Endothelial cell of umbilical vein (primary cell): ENCODE measurements around the gene GABRA4. TPM values are rescaled to one million over a fixed set of nuclear protein-coding genes. Genes with fewer than 3 reads are reported as not detected.

Experiments used
- BruUV-seq: library from RNA; stranded (reverse); fragments of 400-500 nt; replicated peaks from 2 replicates; lab custom pipeline; 2021; lab: Mats Ljungman, UMichigan
- CTCF ChIA-PET: fragments of 300-600, 350-600 bp; sonication (Branson Sonifier 250); formaldehyde crosslinking; loops from one replicate; lab custom pipeline; 2021; ENCODE audit warnings: antibody characterized with exemption, inconsistent platforms; lab: Charles Lee
- POLR2A ChIA-PET: fragments of 300-600, 350-600 bp; sonication (Branson Sonifier 250); formaldehyde crosslinking; loops from one replicate; lab custom pipeline; 2021; ENCODE audit warnings: antibody characterized with exemption, inconsistent platforms; lab: Charles Lee
- DNase-seq: peaks from one replicate; pipeline ENCODE4 v3.0.0-alpha.2; 2011; ENCODE audit warnings: low read depth, low spot score
- FAIRE-seq: peaks from 2 replicates; lab custom pipeline; 2011; peaks lifted over from hg19 to GRCh38; lab: Jason Lieb, UNC
- H2AFZ ChIP-seq: 2 replicates; pipeline ENCODE4 v1.6.0; 2012; ENCODE audit warnings: low read depth, low read length, control low read depth, inconsistent platforms
- H3K27ac ChIP-seq: 2 replicates; pipeline ENCODE4 v1.5.1; 2011; ENCODE audit warnings: low read depth, mild to moderate bottlenecking, control low read depth, low read length, moderate library complexity; ENCODE audit not compliant: insufficient read depth
- H3K27me3 ChIP-seq, 2 experiments: 2 replicates each; pipeline versions ENCODE4 v1.6.0 to v1.6.1; 2011; ENCODE audit warnings: low read length in 2 of 2, mixed read lengths in 1 of 2; ENCODE audit not compliant: control insufficient read depth in 2 of 2, insufficient read depth in 2 of 2
- H3K36me3 ChIP-seq, 2 experiments: 2 replicates in 1 of 2; 3 replicates in 1 of 2; pipeline ENCODE4 v1.5.1; 2011; ENCODE audit warnings: low read length in 2 of 2, mild to moderate bottlenecking in 1 of 2, moderate library complexity in 1 of 2; ENCODE audit not compliant: control insufficient read depth in 2 of 2, insufficient read depth in 2 of 2; ENCODE audit errors: extremely low read depth in 1 of 2
- H3K4me1 ChIP-seq: 3 replicates; pipeline ENCODE4 v1.5.1; 2011; ENCODE audit warnings: mild to moderate bottlenecking, low read length; ENCODE audit not compliant: control insufficient read depth, insufficient read depth; ENCODE audit errors: extremely low read depth
- H3K4me2 ChIP-seq: 2 replicates; pipeline ENCODE4 v1.6.1; 2011; ENCODE audit warnings: low read length, control low read depth, mixed read lengths; ENCODE audit not compliant: insufficient read depth
- H3K4me3 ChIP-seq, 3 experiments: fragments of 200-600 bp in 1 of 3; sonication (generic), shearing (Covaris generic) in 1 of 3; replicated peaks in 1 of 3; 2 replicates each; pipeline ENCODE4 v1.5.1; 2011 to 2016; ENCODE audit warnings: control low read depth in 3 of 3, low read length in 3 of 3, mild to moderate bottlenecking in 2 of 3, inconsistent platforms in 1 of 3, low read depth in 1 of 3, moderate library complexity in 1 of 3; ENCODE audit not compliant: insufficient read depth in 1 of 3
- H3K79me2 ChIP-seq: 2 replicates; pipeline ENCODE4 v1.6.0; 2012; ENCODE audit warnings: low read length, inconsistent platforms; ENCODE audit not compliant: control insufficient read depth, insufficient read depth
- H3K9ac ChIP-seq: replicated peaks from 2 replicates; pipeline ENCODE3; 2011; ENCODE audit warnings: low read length, control low read depth; ENCODE audit not compliant: insufficient read depth; ENCODE audit errors: extremely low read depth
- H3K9me1 ChIP-seq: replicated peaks from 3 replicates; pipeline ENCODE4 v1.6.0; 2011; ENCODE audit warnings: mild to moderate bottlenecking, low read length; ENCODE audit not compliant: control insufficient read depth, insufficient read depth; ENCODE audit errors: extremely low read depth
- H3K9me3 ChIP-seq: replicated peaks from 2 replicates; pipeline ENCODE4 v1.5.1; 2012; ENCODE audit warnings: low read length, inconsistent platforms; ENCODE audit not compliant: control insufficient read depth, insufficient read depth
- H4K20me1 ChIP-seq: replicated peaks from 2 replicates; pipeline ENCODE3; 2011; ENCODE audit warnings: mild to moderate bottlenecking, low read length; ENCODE audit not compliant: control insufficient read depth, insufficient read depth; ENCODE audit errors: extremely low read depth
- CTCF ChIP-seq, 2 donors: IDR thresholded peaks; 1 replicate in 1 of 2; 2 replicates in 1 of 2; pipeline ENCODE4 v1.5.1; 2011; ENCODE audit warnings: low read length in 2 of 2, mild to moderate bottlenecking in 2 of 2, moderate library complexity in 2 of 2, control low read depth in 1 of 2, inconsistent platforms in 1 of 2, low read depth in 1 of 2; ENCODE audit not compliant: insufficient read depth in 1 of 2; ENCODE audit errors: extremely low read depth in 1 of 2
- EZH2 ChIP-seq: IDR thresholded peaks from 2 replicates; pipeline ENCODE4 v1.6.1; 2012; ENCODE audit warnings: borderline replicate concordance, low read depth, mild to moderate bottlenecking, moderate library complexity, low read length, inconsistent platforms; ENCODE audit not compliant: severe bottlenecking
- FOS ChIP-seq: IDR thresholded peaks from 2 replicates; pipeline ENCODE4 v1.6.1; 2011; ENCODE audit warnings: mild to moderate bottlenecking, low read length, moderate library complexity, borderline replicate concordance; ENCODE audit not compliant: insufficient read depth
- GATA2 ChIP-seq: IDR thresholded peaks from 2 replicates; pipeline ENCODE4 v1.7.0; 2011; ENCODE audit warnings: low read depth, mild to moderate bottlenecking, moderate library complexity, mixed read lengths, low read length; ENCODE audit not compliant: insufficient read length, insufficient read depth
- JUN ChIP-seq: IDR thresholded peaks from 2 replicates; pipeline ENCODE4 v1.6.1; 2011; ENCODE audit warnings: borderline replicate concordance, low read depth; ENCODE audit not compliant: insufficient read length, insufficient read depth
- MAX ChIP-seq: IDR thresholded peaks from 2 replicates; pipeline ENCODE4 v1.6.1; 2011; ENCODE audit not compliant: insufficient read depth, insufficient read length
- MYC ChIP-seq: IDR thresholded peaks from one replicate; pipeline ENCODE4 v1.6.1; 2011; ENCODE audit warnings: mild to moderate bottlenecking, low read depth, low read length
- POLR2A ChIP-seq: IDR thresholded peaks from 2 replicates; pipeline ENCODE4 v1.6.1; 2012; ENCODE audit warnings: low read depth, mild to moderate bottlenecking, control low read depth, low read length
- POLR2AphosphoS5 ChIP-seq: IDR thresholded peaks from 2 replicates; pipeline ENCODE4 v1.6.1; 2012; ENCODE audit warnings: low read depth, mild to moderate bottlenecking, control low read depth, low read length, moderate library complexity; ENCODE audit not compliant: insufficient read depth
- dilution Hi-C: fragments of 300-500 bp; cut with MboI; formaldehyde crosslinking; loops from one replicate; pipeline ENCODE4 v1.15.0; 2019; ENCODE audit warnings: low sequenced_read_pairs; ENCODE audit not compliant: extremely low pct_ligation_motif_present
- intact Hi-C: fragments of 100-400 bp; cut with micrococcal nuclease; formaldehyde crosslinking; loops from one replicate; pipeline ENCODE4 v1.10.0; 2022
- polyA plus RNA-seq, 4 experiments: library from polyadenylated mRNA; depleted of rRNA in 3 of 4; stranded (reverse) in 3 of 4; unstranded in 1 of 4; fragments of >200 nt; gene quantifications; 2 replicates each; pipeline versions ENCODE4 v1.2.1 to v1.2.3, GENCODE V29; 2011 to 2012; ENCODE audit warnings: missing spikeins in 1 of 4
- total RNA-seq: library from RNA; stranded (reverse); gene quantifications from 2 replicates; pipeline ENCODE4 v1.2.3, GENCODE V29; 2021

Gene GABRA4
- total and polyA plus RNA-seq, 2 donors (not counting 3 experiments of a cell fraction or from before 2014, with no cell fraction given): not detected

GRCh38 chr4:46908148-46908547 is 85.2 kb downstream of the GABRA4 start:
- Histone ChIP-seq H2AFZ (no peak overlapping the region), H3K4me2 (no peak overlapping the region), H3K9me3 (no peaks in the 10 kb centered on the region), H3K79me2 (no peaks in the 10 kb centered on the region), H3K4me1 (no peaks in the 10 kb centered on the region), H3K27ac (no peak overlapping the region), H3K9ac (no peak overlapping the region), H3K4me3 (no peak overlapping the region), H3K27me3 (no peaks in the 10 kb centered on the region), H3K36me3 (no peaks in the 10 kb centered on the region), H4K20me1 (no peaks in the 10 kb centered on the region), H3K9me1 (no peaks in the 10 kb centered on the region)
- FAIRE-seq (no peak), DNase-seq (no peak)
- intact Hi-C loops (no loop called here), dilution Hi-C loops (no loop called here)
- no peak for TF ChIP-seq JUN
- no peak for TF ChIP-seq FOS
- TF ChIP-seq POLR2AphosphoS5: no peak
- TF ChIP-seq CTCF (IDR thresholded peaks at IDR 0.05; ENCODE audit: extremely low read depth in 1 of 2, insufficient read depth in 1 of 2, low read depth in 1 of 2, low read length in 2 of 2): no peak
- no peak for TF ChIP-seq MYC
- POLR2A ChIA-PET: no interaction called here
- CTCF ChIA-PET: no interaction called here
- no TSS peak for BruUV-seq

GRCh38 chr4:46900082-46900481 is 93.3 kb downstream of the GABRA4 start:
- FAIRE-seq (no peak), DNase-seq (no peak)
- dilution Hi-C loops (no loop called here), intact Hi-C loops (no loop called here)
- no peaks in the 10 kb centered on the region for H4K20me1 ChIP-seq
- no peak overlapping the region for H2AFZ ChIP-seq
- H3K4me3 ChIP-seq: no peak overlapping the region
- TF ChIP-seq JUN (no peak), POLR2A (no peak), CTCF (IDR thresholded peaks at IDR 0.05; ENCODE audit: extremely low read depth in 1 of 2, insufficient read depth in 1 of 2, low read depth in 1 of 2, low read length in 2 of 2) (no peak), MYC (no peak), FOS (no peak), EZH2 (no peak), GATA2 (no peak), MAX (no peak), POLR2AphosphoS5 (no peak)
- H3K79me2 ChIP-seq: no peaks in the 10 kb centered on the region
- no peaks in the 10 kb centered on the region for H3K9me3 ChIP-seq
- no peak overlapping the region for H3K27ac ChIP-seq
- no peaks in the 10 kb centered on the region for H3K36me3 ChIP-seq
- H3K4me2 ChIP-seq: no peak overlapping the region
- H3K9ac ChIP-seq: no peak overlapping the region
- H3K4me1 ChIP-seq: no peaks in the 10 kb centered on the region
- ChIA-PET POLR2A (no interaction called here), CTCF (no interaction called here)
- no peaks in the 10 kb centered on the region for H3K27me3 ChIP-seq
- no TSS peak for BruUV-seq
- H3K9me1 ChIP-seq: no peaks in the 10 kb centered on the region
